Inflammatory macrophage (primary cell): ENCODE data around the gene EPHA4.

Source experiments
- DNase-seq, 2 donors: peaks; one replicate each; pipeline ENCODE4 v3.0.0-alpha.2; 2020 to 2022

The EPHA4 gene

GRCh38 chr2:221467610-221468009, 104.5 kb downstream of the EPHA4 start:
- DNase-seq, result no peak

DNA sequence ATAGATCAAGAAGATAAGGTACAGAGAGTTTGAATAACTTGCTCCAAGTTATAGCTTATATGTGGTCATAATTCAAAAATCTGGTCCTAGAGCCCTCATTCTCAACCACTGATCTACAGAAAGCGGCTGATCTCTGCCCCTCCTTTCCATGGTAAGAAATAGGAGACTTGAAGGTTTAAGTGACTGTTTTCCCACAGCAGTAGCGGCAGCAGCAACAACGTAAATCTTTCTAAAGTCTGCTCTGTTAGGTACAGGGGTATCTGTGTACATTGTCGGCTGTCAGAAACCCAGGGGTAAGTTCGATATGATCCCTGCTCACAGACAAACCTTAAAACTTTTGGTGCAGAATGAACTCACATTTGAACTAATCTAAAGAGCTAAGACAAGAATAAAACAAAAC, 105.4 kb downstream of the EPHA4 start:
- no peak for DNase-seq

GRCh38 chr2:221465776-221466175, 106.3 kb downstream of the EPHA4 start:
- DNase-seq, result peak in 1 of 2 donors; percentile 20

DNA sequence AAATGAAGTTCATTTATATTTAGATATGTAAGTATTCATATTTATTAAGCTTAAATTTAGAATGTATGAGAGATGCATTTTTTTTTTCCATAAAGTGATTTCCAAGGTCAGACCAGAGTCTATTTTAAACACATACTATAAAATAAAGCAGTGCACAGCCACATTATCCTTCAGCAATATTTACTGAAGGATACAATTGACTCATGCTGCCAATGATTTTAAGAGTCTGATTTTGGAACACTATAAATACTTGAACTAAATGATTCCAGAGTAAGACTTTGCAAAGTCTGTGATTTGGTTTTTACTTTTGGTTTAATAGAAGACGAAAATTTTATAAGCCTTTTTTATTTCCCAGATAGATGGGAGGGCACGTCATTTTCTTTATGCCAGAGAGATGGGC, 107.1 kb downstream of the EPHA4 start:
- no peak for DNase-seq

- no peak for DNase-seq
Observed at GRCh38 chr2:221463241-221463896, 108.7 kb downstream of the EPHA4 start.

DNA sequence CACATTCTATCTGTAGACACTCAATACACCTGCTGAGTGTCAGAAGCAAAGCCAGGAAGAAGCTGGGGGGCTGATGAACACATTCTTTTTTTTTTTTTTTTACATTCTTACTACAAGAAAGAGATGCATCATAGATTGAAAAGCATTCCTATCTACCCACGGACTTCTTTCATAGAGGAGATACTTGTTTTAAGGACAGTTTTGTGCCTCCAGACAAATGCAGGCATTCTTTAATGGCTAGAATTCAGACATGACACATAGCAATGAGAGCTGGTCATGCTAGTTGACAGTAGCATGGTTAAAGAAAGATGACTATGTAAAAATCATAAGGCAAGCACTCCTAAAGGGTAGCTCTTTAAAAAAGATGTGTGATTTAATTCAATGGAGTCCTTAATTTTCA, 110.2 kb downstream of the EPHA4 start:
- DNase-seq, result no peak

DNA sequence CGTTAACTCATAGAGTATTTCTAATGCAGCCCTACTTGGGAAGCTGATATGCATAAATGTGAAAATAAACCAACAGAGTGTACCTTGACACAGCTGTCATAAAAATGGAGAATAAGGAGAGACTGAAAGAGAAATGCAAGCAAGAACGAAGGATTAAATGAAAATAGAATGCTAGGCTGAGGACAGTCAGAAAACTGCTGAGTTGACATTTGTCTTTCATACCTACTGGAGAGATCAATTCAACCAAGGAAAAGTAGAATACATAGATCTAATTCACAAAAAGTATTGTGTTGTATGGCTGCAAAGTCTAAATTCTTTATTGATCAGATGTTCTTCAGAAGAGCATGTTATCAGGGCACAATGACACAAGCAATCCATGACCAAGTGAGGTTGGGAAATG, 112.0 kb downstream of the EPHA4 start:
- no peak for DNase-seq

GRCh38 chr2:221458578-221458977, 113.5 kb downstream of the EPHA4 start:
- DNase-seq, result no peak

DNA sequence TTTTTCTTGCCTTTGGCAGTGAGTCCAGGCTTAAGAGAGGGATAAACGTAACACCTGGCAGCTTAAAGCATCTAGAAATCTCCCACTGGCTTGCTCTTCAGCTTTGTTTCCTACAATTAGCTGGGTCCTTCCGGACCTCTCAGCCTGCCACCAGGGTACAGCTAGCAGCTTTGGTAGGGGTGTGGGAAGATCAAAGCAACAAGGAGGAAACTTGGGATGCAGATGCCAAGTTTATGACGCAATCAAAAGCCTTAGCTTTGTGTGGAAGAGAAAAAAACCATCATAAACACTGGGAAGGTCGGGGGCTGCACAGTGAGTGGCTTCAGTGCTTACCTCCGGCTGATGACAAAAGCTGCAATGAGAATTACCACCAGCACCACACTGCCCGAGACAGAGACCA, 116.9 kb downstream of the EPHA4 start:
- DNase-seq, result no peak

- peak; percentile 3 to 5 for DNase-seq
Observed at GRCh38 chr2:221454459-221455105, 117.5 kb downstream of the EPHA4 start.

- no peak for DNase-seq
Observed at GRCh38 chr2:221451862-221452788, 120.0 kb downstream of the EPHA4 start.

DNA sequence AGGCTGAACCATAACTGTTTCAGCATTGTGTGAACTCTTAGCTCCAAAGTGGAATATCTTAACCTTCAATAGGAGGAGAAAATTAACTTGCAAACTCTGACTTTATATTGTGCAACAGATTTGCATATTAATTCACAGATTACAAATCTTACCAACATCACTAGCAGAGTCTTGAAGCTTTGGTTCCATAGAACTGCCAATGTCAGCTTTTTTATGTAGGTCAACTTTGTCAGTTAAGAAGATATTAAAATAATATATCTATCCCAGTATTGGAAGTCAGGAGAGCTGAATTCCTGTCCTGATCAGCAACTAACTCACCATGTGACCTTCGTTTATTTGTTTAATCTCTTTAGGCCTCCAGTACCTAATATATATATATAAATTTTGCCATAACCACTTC, 121.8 kb downstream of the EPHA4 start:
- DNase-seq, result no peak

GRCh38 chr2:221449406-221449805, 122.7 kb downstream of the EPHA4 start:
- DNase-seq, result no peak

DNA sequence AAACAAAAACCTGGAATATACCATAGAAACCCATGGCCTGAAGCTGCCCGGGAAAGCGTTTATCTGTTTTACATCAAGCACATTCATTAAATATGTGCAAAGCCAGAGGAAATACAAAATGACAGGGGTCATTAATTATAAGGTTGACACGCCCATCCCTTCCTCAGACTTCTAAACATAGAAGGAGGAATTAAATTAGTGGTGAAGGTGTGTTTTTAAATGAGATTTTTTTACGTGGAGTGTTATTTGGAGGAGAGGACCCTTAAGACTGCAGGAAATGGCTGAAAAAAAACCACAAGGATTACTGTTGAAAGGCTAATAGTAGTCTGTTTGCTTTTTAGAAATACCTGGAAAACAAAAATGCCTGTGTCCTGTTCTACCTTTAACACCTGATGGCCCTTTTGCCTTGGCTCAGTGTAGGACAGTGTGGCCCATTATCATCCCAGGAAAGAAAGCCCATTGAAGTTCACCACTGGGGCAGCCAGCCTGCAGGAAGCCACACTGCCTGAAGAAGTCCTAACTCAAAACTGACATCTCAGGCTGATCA, 123.2 kb downstream of the EPHA4 start:
- DNase-seq, result no peak

DNA sequence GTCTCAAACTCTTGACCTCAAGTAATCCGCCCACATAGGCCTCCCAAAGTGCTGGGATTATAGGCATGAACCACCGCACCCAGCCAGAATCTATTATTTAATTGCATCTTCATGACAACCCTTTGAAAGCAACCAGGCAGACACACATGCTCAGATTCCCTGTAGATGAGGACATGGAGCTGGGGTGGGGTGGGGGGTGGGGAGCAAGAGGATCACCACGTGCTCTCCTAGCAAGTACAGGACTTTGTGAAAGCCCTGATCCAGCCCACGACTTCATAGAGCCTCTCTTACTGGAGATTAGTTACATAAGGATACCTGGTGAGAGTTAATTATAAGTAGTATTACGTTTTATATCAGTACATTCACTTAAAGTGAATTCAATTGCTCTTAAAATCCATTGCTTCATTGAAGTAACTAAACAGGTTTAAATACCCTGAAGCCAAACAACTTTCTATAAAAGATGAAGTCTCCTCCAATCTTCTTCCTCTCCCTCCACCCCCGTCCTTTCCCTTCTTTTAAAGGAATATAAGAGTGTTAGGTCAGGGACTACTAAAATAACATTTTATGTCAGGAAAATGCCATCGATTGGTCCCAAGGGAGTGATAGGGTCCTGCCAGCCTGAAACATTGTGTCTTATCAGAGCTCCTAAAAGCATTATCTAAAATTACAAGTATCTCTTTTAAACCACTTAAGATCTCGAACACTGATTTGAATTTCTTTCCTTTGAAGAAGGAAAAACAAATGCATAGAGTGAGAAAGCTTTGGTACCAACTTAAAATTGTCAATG, 123.9 kb downstream of the EPHA4 start:
- DNase-seq, result no peak

GRCh38 chr2:221447310-221447709, 124.8 kb downstream of the EPHA4 start:
- DNase-seq, result no peak

- DNase-seq, result no peak
Observed at GRCh38 chr2:221446140-221446539, 126.0 kb downstream of the EPHA4 start.

DNA sequence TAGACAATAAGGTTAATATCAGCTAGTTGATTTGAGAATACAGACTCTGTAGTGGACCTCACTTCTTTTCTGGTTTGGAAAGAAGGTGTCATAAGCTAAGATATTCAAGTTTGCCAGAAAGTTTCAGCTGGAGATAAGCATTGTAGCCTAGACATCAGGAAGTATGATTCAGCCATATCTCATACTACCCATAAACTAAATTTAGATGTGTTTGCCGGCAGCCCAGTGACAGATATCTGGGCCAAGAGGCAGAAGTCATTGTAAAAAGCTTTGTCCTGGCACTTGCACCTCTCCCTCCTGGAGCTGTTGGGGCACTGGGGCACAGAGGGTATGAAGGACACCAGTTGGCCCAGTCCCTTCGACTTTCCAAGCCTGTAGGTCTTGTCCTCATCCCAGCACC, 128.0 kb downstream of the EPHA4 start:
- no peak for DNase-seq

GRCh38 chr2:221443645-221444044, 128.5 kb downstream of the EPHA4 start:
- no peak for DNase-seq

- no peak for DNase-seq
Observed at GRCh38 chr2:221442128-221442527, 130.0 kb downstream of the EPHA4 start.

GRCh38 chr2:221439761-221440479, 132.2 kb downstream of the EPHA4 start:
- DNase-seq, result no peak

DNA sequence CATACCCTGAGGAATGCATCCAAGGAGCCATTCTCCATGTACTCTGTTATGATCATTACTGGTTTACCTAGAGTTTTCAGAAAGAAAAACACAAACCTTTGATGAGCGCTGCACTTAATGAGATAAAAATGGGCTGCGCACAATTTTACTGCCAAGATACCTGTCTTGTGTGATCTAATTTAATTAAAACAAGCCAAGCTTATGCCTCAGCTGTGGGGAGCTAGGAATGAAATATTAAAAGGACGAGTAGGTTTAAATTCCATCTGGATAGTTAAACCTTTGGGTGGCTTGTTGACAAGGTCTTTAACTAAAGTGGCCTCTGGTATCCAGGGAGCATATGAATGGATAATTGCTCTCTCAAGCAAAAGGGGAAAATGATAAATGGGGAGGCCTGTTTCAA, 135.0 kb downstream of the EPHA4 start:
- DNase-seq, result no peak
